IMR-90 (cell line): Measurements from ENCODE around the gene CASQ1. TPM values are rescaled to one million over a fixed set of nuclear protein-coding genes. Genes with fewer than 3 reads are reported as not detected.

Experiments
- ATAC-seq: fragments of 200-7000 bp; cut with Tn5 transposase; 2 replicates; pipeline ENCODE4 v1.9.1; 2020; ENCODE audit warnings: low read depth, mild to moderate bottlenecking, moderate library complexity
- BruUV-seq: library from RNA; stranded (reverse); fragments of 400-500 nt; replicated peaks from 2 replicates; lab custom pipeline; 2021; lab: Mats Ljungman, UMichigan
- CTCF ChIA-PET: fragments of 300-600 bp; formaldehyde crosslinking; extraction: SDS; loops from one replicate; lab custom pipeline; 2021; ENCODE audit warnings: antibody characterized with exemption; lab: Yijun Ruan, JAX
- POLR2A ChIA-PET: fragments of 300-600 bp; sonication (Branson Sonifier 250); formaldehyde crosslinking; loops from one replicate; lab custom pipeline; 2022; ENCODE audit warnings: antibody characterized with exemption; ENCODE audit not compliant: unreplicated experiment; lab: Charles Lee
- DNase-seq: peaks from one replicate; pipeline ENCODE4 v3.0.0; 2013
- H2AFZ ChIP-seq: replicated peaks from 2 replicates; pipeline ENCODE3; 2013; ENCODE audit warnings: low read length, mild to moderate bottlenecking; ENCODE audit not compliant: poor library complexity
- H2AK5ac ChIP-seq: 2 replicates; pipeline ENCODE4 v1.6.1; 2013; ENCODE audit warnings: low read depth, low read length, inconsistent platforms
- H2AK9ac ChIP-seq: replicated peaks from 2 replicates; pipeline ENCODE3; 2013; ENCODE audit warnings: mild to moderate bottlenecking, low read depth, low read length, moderate library complexity; ENCODE audit not compliant: poor library complexity
- H2BK120ac ChIP-seq: 2 replicates; pipeline ENCODE4 v1.6.1; 2013; ENCODE audit warnings: low read depth, low read length, inconsistent platforms
- H2BK15ac ChIP-seq: 3 replicates; pipeline ENCODE4 v1.6.1; 2013; ENCODE audit warnings: low read depth, low read length, inconsistent platforms
- H2BK20ac ChIP-seq: 2 replicates; pipeline ENCODE4 v1.6.1; 2013; ENCODE audit warnings: low read depth, mild to moderate bottlenecking, inconsistent platforms, low read length, moderate library complexity
- H2BK5ac ChIP-seq: 2 replicates; pipeline ENCODE4 v1.6.1; 2013; ENCODE audit warnings: mild to moderate bottlenecking, low read depth, low read length, inconsistent platforms; ENCODE audit not compliant: poor library complexity, severe bottlenecking
- H3K14ac ChIP-seq: replicated peaks from 2 replicates; pipeline ENCODE4 v1.6.1; 2013; ENCODE audit warnings: low read depth, low read length, inconsistent platforms
- H3K18ac ChIP-seq: 2 replicates; pipeline ENCODE4 v1.6.1; 2013; ENCODE audit warnings: low read depth, low read length, control low read depth
- H3K23ac ChIP-seq: 2 replicates; pipeline ENCODE4 v1.6.1; 2013; ENCODE audit warnings: low read depth, low read length, inconsistent platforms
- H3K27ac ChIP-seq: 2 replicates; pipeline ENCODE4 v1.5.1; 2013; ENCODE audit warnings: mild to moderate bottlenecking, control low read depth, low read length; ENCODE audit not compliant: insufficient read depth
- H3K27me3 ChIP-seq: 2 replicates; pipeline ENCODE4 v1.6.1; 2013; ENCODE audit warnings: low read length; ENCODE audit not compliant: control insufficient read depth, insufficient read depth
- H3K36me3 ChIP-seq: 2 replicates; pipeline ENCODE4 v1.6.1; 2013; ENCODE audit warnings: low read length, mixed read lengths; ENCODE audit not compliant: control insufficient read depth, insufficient read depth
- H3K4ac ChIP-seq: 2 replicates; pipeline ENCODE4 v1.6.1; 2013; ENCODE audit warnings: low read depth, low read length, inconsistent platforms
- H3K4me1 ChIP-seq: 2 replicates; pipeline ENCODE4 v1.6.1; 2013; ENCODE audit warnings: low read length, mixed read lengths; ENCODE audit not compliant: control insufficient read depth, insufficient read depth
- H3K4me2 ChIP-seq: 2 replicates; pipeline ENCODE4 v1.6.1; 2013; ENCODE audit warnings: low read depth, mild to moderate bottlenecking, control low read depth, low read length, moderate library complexity
- H3K4me3 ChIP-seq: 2 replicates; pipeline ENCODE4 v1.5.1; 2013; ENCODE audit warnings: low read depth, mild to moderate bottlenecking, control low read depth, low read length, moderate library complexity; ENCODE audit not compliant: insufficient read depth
- H3K56ac ChIP-seq: 2 replicates; pipeline ENCODE4 v1.6.1; 2013; ENCODE audit warnings: low read length, inconsistent platforms; ENCODE audit not compliant: insufficient read depth; ENCODE audit errors: extremely low read depth
- H3K79me1 ChIP-seq, 2 experiments: 2 replicates each; pipeline ENCODE4 v1.6.1; 2013; ENCODE audit warnings: low read length in 2 of 2, inconsistent platforms in 1 of 2, low read depth in 1 of 2
- H3K9ac ChIP-seq: 2 replicates; pipeline ENCODE4 v1.6.1; 2013; ENCODE audit warnings: low read depth, low read length, control low read depth
- H3K9me1 ChIP-seq: 2 replicates; pipeline ENCODE4 v1.6.1; 2013; ENCODE audit warnings: low read length, inconsistent platforms; ENCODE audit not compliant: insufficient read depth
- H3K9me3 ChIP-seq: 2 replicates; pipeline ENCODE4 v1.6.1; 2013; ENCODE audit warnings: low read length; ENCODE audit not compliant: control insufficient read depth, insufficient read depth
- H4K20me1 ChIP-seq: 2 replicates; pipeline ENCODE4 v1.6.1; 2013; ENCODE audit warnings: low read length, inconsistent platforms; ENCODE audit not compliant: insufficient read depth
- H4K5ac ChIP-seq: 2 replicates; pipeline ENCODE4 v1.6.1; 2013; ENCODE audit warnings: mild to moderate bottlenecking, low read depth, low read length, control low read depth
- H4K8ac ChIP-seq, 2 experiments: 2 replicates each; pipeline ENCODE4 v1.6.1; 2013; ENCODE audit warnings: low read depth in 2 of 2, low read length in 2 of 2, control low read depth in 1 of 2, inconsistent platforms in 1 of 2
- H4K91ac ChIP-seq: 2 replicates; pipeline ENCODE4 v1.6.1; 2013; ENCODE audit warnings: low read depth, low read length, inconsistent platforms; ENCODE audit not compliant: insufficient read depth
- CEBPB ChIP-seq: IDR thresholded peaks from 2 replicates; pipeline ENCODE4 v1.6.1; 2012; ENCODE audit warnings: low read depth, low read length, improper control_type of control experiment
- CHD1 ChIP-seq: IDR thresholded peaks from 2 replicates; pipeline ENCODE4 v1.6.1; 2012; ENCODE audit warnings: low read depth, low read length, improper control_type of control experiment
- FOS ChIP-seq: fragments of 150-350 bp; IDR thresholded peaks from 2 replicates; pipeline ENCODE4 v1.6.1; 2016; ENCODE audit warnings: low read depth, low read length
- MAZ ChIP-seq: IDR thresholded peaks from 2 replicates; pipeline ENCODE4 v1.6.1; 2012; ENCODE audit warnings: low read depth, mild to moderate bottlenecking, low read length, improper control_type of control experiment, moderate library complexity, borderline replicate concordance
- MXI1 ChIP-seq: IDR thresholded peaks from 2 replicates; pipeline ENCODE4 v1.6.1; 2012; ENCODE audit warnings: low read depth, mild to moderate bottlenecking, low read length, moderate library complexity, borderline replicate concordance
- POLR2A ChIP-seq: IDR thresholded peaks from 2 replicates; pipeline ENCODE4 v1.6.1; 2012; ENCODE audit warnings: mild to moderate bottlenecking, low read depth, low read length
- RAD21 ChIP-seq: IDR thresholded peaks from 2 replicates; pipeline ENCODE4 v1.6.1; 2012; ENCODE audit warnings: low read length, improper control_type of control experiment
- RFX5 ChIP-seq: IDR thresholded peaks from 2 replicates; pipeline ENCODE4 v1.8.0; 2012; ENCODE audit warnings: low read depth, mild to moderate bottlenecking, low read length, moderate library complexity
- WGBS, 2 experiments: methylation state at CpG; one replicate each; pipeline versions ENCODE4 v1.1.5 to v1.1.7; 2013; ENCODE audit warnings: missing lambda C conversion rate in 2 of 2; ENCODE audit not compliant: insufficient read length in 1 of 2; ENCODE audit errors: extremely low coverage in 2 of 2; 5-methylcytosine and 5-hydroxymethylcytosine counted together
- dilution Hi-C: fragments of 300-500 bp; cut with HindIII; formaldehyde crosslinking; loops from one replicate; pipeline ENCODE4 v1.14.3; 2018; ENCODE audit warnings: low sequenced_read_pairs; ENCODE audit not compliant: unreplicated experiment
- in situ Hi-C: fragments of 300-500 bp; cut with MboI; formaldehyde crosslinking; loops from 3 replicates; pipeline ENCODE4 v1.14.3; 2019; ENCODE audit warnings: low sequenced_read_pairs, inconsistent platforms, mixed read lengths
- intact Hi-C: fragments of 100-400 bp; cut with micrococcal nuclease; formaldehyde crosslinking; loops from 2 replicates; pipeline ENCODE4 v1.10.0; 2022
- polyA plus RNA-seq, 3 experiments: library from polyadenylated mRNA; depleted of rRNA; stranded (reverse); fragments of >200 nt; gene quantifications; 2 replicates each; pipeline ENCODE4 v1.2.3, GENCODE V29; 2012; ENCODE audit warnings: low replicate concordance in 1 of 3
- total RNA-seq: library from RNA; depleted of rRNA; stranded (reverse); fragments of >200 nt; gene quantifications from 2 replicates; pipeline ENCODE4 v1.2.3, GENCODE V29; 2012

The CASQ1 gene
- total and polyA plus RNA-seq, 2 of the 4 experiments (the other 2 are of a cell fraction) = 0.18 to 0.21 TPM

DNA sequence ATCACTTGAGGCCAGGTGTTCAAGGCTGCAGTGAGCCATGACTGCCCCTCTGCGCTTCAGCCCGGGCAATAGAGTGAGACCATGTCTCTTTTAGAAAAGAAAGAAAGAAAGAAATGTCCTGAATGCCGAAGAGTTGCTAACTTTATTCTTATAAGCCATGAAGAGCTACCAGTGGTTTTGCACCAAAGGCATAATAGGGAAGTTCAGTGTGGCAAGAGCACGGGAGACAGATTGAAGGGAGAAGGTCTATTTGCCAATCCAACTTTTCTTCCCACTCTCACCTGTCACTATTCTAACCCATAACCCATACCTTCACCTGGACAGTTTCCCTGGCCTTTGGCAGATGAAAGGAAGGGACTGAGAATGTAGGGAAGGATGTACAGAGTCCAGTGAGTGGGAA lies 10.4 kb downstream of the CASQ1 start:
- H3K4ac ChIP-seq = no peak overlapping the region
- ATAC-seq = no peak
- no peak overlapping the region for H3K18ac ChIP-seq
- H3K14ac ChIP-seq = no peak overlapping the region
- dilution Hi-C loops (no loop called here), intact Hi-C loops (no loop called here), in situ Hi-C loops (no loop called here)
- POLR2A ChIA-PET = no interaction called here
- H2AK5ac ChIP-seq = no peak overlapping the region
- no peak overlapping the region for H3K9ac ChIP-seq
- TF ChIP-seq RFX5 (no peak), FOS (no peak), POLR2A (no peak), MXI1 (no peak), MAZ (no peak), CHD1 (no peak), CEBPB (no peak), RAD21 (no peak)
- H3K56ac ChIP-seq = no peak overlapping the region
- no peak overlapping the region for H4K5ac ChIP-seq
- H2AFZ ChIP-seq = no peak overlapping the region
- peaks cover 0 to 14% of the 10 kb centered on the region in 2 experiments; a peak in 3 of 4 replicates for H3K79me1 ChIP-seq
- CTCF ChIA-PET = interaction anchor here (1.5 kb wide), 1 partner anchor 19 kb away, joined by 5 read pairs; no protein-coding TSS in a partner anchor
- H2AK9ac ChIP-seq = no peak overlapping the region
- BruUV-seq = no TSS peak
- H3K4me2 ChIP-seq = no peak overlapping the region
- H3K36me3 ChIP-seq = no peaks in the 10 kb centered on the region
- DNase-seq = no peak
- no peak overlapping the region for H2BK15ac ChIP-seq
- no peaks in the 10 kb centered on the region for H3K9me3 ChIP-seq
- peaks cover 6% of the 10 kb centered on the region; the same call in 1 of the 2 replicates for H3K4me1 ChIP-seq
- peaks cover 14% of the 10 kb centered on the region for H3K9me1 ChIP-seq
- no peak overlapping the region for H2BK120ac ChIP-seq
- no peaks in the 10 kb centered on the region; the same call in 1 of the 2 replicates for H3K27me3 ChIP-seq
- no peak overlapping the region for H4K91ac ChIP-seq
- H3K23ac ChIP-seq = no peak overlapping the region
- 0 out of 2 replicates have a peak, but pooled peaks cover 5% of the 10 kb centered on the region for H4K20me1 ChIP-seq
- H2BK5ac ChIP-seq = no peak overlapping the region
- H3K4me3 ChIP-seq = no peak overlapping the region
- no CpG with 5 or more reads among the region's 4 CpGs for WGBS, 2 experiments
- no peak overlapping the region for H2BK20ac ChIP-seq
- H4K8ac ChIP-seq = no peak overlapping the region
- no peak overlapping the region for H3K27ac ChIP-seq
